Activated CD4-positive, alpha-beta memory T cell treated with anti-CD3 and anti-CD28 coated beads, Interleukin-2, amount 10 ng/mL, durations not matched to agents 7 days and 5 days (primary cell): ENCODE data around the gene DDX49. TPM values are rescaled to one million over a fixed set of nuclear protein-coding genes. Genes with fewer than 3 reads are reported as not detected.

Experiments used
- CTCF ChIA-PET: fragments of 350-600 bp; sonication (Branson Sonifier 250); formaldehyde crosslinking; loops from one replicate; lab custom pipeline; 2021; ENCODE audit warnings: antibody characterized with exemption, inconsistent platforms; lab: Charles Lee
- POLR2A ChIA-PET: fragments of 350-600 bp; sonication (Branson Sonifier 250); formaldehyde crosslinking; loops from one replicate; lab custom pipeline; 2021; ENCODE audit warnings: antibody characterized with exemption; lab: Charles Lee
- DNase-seq: peaks from one replicate; pipeline ENCODE4 v3.0.0-alpha.2; 2020
- H3K27ac Mint-ChIP-seq: one replicate; pipeline ENCODE4 v1.8.0; 2021; ENCODE audit warnings: mild to moderate bottlenecking, mixed read lengths
- H3K27me3 Mint-ChIP-seq: one replicate; pipeline ENCODE4 v1.8.0; 2021; ENCODE audit warnings: mixed read lengths
- H3K36me3 Mint-ChIP-seq: one replicate; pipeline ENCODE4 v1.8.0; 2021; ENCODE audit warnings: low read depth, mixed read lengths
- H3K4me1 Mint-ChIP-seq: one replicate; pipeline ENCODE4 v1.8.0; 2021; ENCODE audit warnings: mixed read lengths
- H3K4me3 Mint-ChIP-seq: one replicate; pipeline ENCODE4 v1.8.0; 2021; ENCODE audit warnings: mild to moderate bottlenecking, mixed read lengths
- H3K9me3 Mint-ChIP-seq: one replicate; pipeline ENCODE4 v1.8.0; 2021; ENCODE audit warnings: mixed read lengths
- total RNA-seq, 2 experiments: library from RNA; stranded (reverse); gene quantifications; one replicate each; pipeline ENCODE4 v1.2.3, GENCODE V29; 2021

The DDX49 gene
- total RNA-seq, 2 experiments from 2014 or later: 34.0 to 36.2 TPM

DNA sequence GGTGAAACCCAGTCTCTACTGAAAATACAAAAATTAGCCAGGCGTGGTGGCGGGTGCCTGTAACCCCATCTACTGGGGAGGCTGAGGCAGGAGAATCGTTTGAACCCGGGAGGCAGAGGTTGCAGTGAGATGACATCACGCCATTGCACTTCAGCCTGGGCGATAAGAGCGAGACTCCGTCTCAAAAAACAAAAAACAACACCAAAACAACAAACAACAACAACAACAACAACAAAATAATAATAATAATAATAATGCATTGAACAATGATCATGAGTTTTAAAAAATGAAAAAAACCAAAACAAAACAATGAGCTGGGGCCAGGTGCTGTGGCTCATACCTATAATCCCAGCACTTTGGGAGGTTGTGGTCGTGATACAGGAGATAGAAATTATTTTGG lies 44.6 kb downstream of the DDX49 start:
- H3K4me1 Mint-ChIP-seq: peaks cover 4% of the 10 kb centered on the region
- CTCF ChIA-PET: no interaction called here
- DNase-seq: no peak
- H3K36me3 Mint-ChIP-seq: no peaks in the 10 kb centered on the region
- H3K9me3 Mint-ChIP-seq: no peaks in the 10 kb centered on the region
- POLR2A ChIA-PET: no interaction called here
- no peak overlapping the region for H3K4me3 Mint-ChIP-seq
- H3K27me3 Mint-ChIP-seq: peaks cover 10% of the 10 kb centered on the region
- no peak overlapping the region for H3K27ac Mint-ChIP-seq

DNA sequence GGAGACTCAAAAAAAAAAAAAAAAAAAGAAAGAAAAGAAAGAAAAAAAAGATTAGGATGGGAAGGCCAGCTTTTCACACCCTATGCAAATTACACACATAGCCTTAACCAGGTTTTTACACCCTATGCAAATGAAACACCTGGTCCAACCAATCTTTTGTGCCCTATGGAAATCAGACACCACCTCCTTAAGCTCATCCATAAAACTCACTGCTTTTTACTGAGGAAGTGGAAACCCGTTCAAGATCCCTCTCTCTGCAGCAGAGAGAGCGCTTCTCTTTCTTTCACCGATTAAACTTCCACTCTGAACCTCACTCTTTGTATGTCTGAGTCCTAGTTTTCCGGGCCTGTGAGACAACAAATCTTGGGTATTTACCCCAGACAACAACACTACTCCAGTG lies 46.8 kb downstream of the DDX49 start:
- Mint-ChIP-seq H3K27me3 (peaks cover 8% of the 10 kb centered on the region), H3K4me3 (no peak overlapping the region), H3K27ac (no peak overlapping the region), H3K4me1 (peaks cover 4% of the 10 kb centered on the region), H3K9me3 (no peaks in the 10 kb centered on the region), H3K36me3 (no peaks in the 10 kb centered on the region)
- no peak for DNase-seq
- ChIA-PET POLR2A (interaction anchor here (0.6 kb wide), 1 partner anchor 151 kb away, joined by 3 read pairs; no protein-coding TSS in a partner anchor), CTCF (no interaction called here)

- DNase-seq: no peak
- Mint-ChIP-seq H3K4me1 (peaks cover 2% of the 10 kb centered on the region), H3K4me3 (no peak overlapping the region), H3K27ac (no peak overlapping the region), H3K9me3 (no peaks in the 10 kb centered on the region), H3K27me3 (no peaks in the 10 kb centered on the region), H3K36me3 (no peaks in the 10 kb centered on the region)
- POLR2A ChIA-PET: no interaction called here
- CTCF ChIA-PET: no interaction called here
Measured at GRCh38 chr19:18967358-18968146, 48.0 kb downstream of the DDX49 start.

GRCh38 chr19:18969931-18970659 lies 50.6 kb downstream of the DDX49 start:
- Mint-ChIP-seq H3K4me1 (peaks cover 5% of the 10 kb centered on the region), H3K27me3 (no peaks in the 10 kb centered on the region), H3K27ac (no peak overlapping the region), H3K36me3 (no peaks in the 10 kb centered on the region), H3K4me3 (no peak overlapping the region), H3K9me3 (no peaks in the 10 kb centered on the region)
- ChIA-PET POLR2A (no interaction called here), CTCF (no interaction called here)
- DNase-seq: no peak

DNA sequence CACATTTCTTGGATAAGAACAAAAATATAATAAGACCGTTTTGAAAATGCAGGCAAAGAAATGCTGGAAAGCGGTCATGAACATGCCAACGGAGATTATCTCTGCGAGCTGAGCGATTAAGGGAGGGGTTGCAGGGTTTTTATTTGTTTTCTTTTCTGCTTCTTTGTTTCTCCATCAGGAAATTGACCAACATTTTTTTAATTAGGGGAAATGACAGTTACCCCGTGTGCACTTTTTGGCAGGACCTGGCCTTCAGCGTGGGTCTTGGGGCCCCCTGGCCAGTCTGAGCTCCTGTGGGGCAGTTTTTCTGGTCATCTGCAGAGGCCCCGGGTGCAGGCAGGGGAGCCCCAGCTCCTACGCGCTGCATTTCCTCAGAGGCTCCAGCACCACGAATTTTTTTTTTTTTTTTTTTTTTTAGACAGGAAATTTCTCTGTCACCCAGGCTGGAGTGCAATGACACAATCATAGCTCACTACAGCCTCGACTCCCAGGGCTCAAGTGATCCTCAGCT lies 52.8 kb downstream of the DDX49 start:
- no peak for DNase-seq
- no peaks in the 10 kb centered on the region for H3K36me3 Mint-ChIP-seq
- CTCF ChIA-PET: interaction anchor here (0.7 kb wide), 2 partner anchors 9 to 70 kb away, joined by 3 read pairs; no protein-coding TSS in a partner anchor
- H3K27ac Mint-ChIP-seq: no peak overlapping the region
- H3K4me3 Mint-ChIP-seq: no peak overlapping the region
- H3K4me1 Mint-ChIP-seq: peaks cover 5% of the 10 kb centered on the region
- H3K27me3 Mint-ChIP-seq: no peaks in the 10 kb centered on the region
- POLR2A ChIA-PET: interaction anchor here (0.6 kb wide), 1 partner anchor 157 kb away, joined by 3 read pairs; no protein-coding TSS in a partner anchor
- no peaks in the 10 kb centered on the region for H3K9me3 Mint-ChIP-seq

DNA sequence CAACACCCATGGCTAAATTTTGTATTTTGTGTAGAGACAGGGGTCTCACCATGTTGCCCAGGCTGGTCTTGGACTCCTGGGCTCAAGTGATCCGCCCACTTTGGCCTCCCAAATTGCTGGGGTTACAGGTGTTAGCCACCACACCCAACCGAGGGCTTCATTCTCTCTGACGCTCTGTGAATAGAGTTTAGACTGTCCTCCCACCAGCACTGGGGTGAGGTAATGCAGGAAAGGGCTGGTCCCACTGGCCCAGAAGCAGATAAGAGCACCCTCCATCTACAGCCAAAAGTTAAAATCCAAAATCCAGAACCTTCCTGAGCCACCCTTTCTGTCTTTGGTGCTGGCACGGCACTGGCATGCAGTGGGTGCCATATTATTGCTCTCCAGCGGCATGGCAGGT lies 53.3 kb downstream of the DDX49 start:
- DNase-seq: no peak
- ChIA-PET POLR2A (no interaction called here), CTCF (interaction anchor here (0.7 kb wide), 1 partner anchor 70 kb away, joined by 3 read pairs; no protein-coding TSS in a partner anchor)
- Mint-ChIP-seq H3K36me3 (no peaks in the 10 kb centered on the region), H3K9me3 (no peaks in the 10 kb centered on the region), H3K27ac (no peak overlapping the region), H3K27me3 (no peaks in the 10 kb centered on the region), H3K4me1 (peaks cover 3% of the 10 kb centered on the region), H3K4me3 (no peak overlapping the region)

DNA sequence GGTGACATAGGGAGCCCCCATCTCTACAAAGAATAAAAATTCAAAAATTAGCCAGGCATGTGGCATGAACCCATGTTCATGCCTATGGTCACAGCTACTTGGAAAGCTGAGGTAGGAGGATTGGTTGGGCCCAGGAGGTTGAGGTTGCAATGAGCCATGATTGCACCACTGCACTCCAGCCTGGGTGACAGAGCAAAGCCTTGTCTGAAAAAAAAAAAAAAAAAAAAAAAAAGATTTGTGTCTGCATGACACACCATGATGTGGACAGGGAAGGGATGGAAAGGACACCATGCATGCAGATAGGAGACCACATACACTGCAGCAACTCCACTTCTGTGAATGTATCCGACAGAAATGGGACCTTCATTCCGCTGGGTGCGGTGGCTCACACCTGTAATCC lies 55.5 kb downstream of the DDX49 start:
- no peak overlapping the region for H3K27ac Mint-ChIP-seq
- no peaks in the 10 kb centered on the region for H3K27me3 Mint-ChIP-seq
- no peak for DNase-seq
- H3K9me3 Mint-ChIP-seq: no peaks in the 10 kb centered on the region
- H3K4me3 Mint-ChIP-seq: no peak overlapping the region
- H3K36me3 Mint-ChIP-seq: no peaks in the 10 kb centered on the region
- H3K4me1 Mint-ChIP-seq: peaks cover 3% of the 10 kb centered on the region
- POLR2A ChIA-PET: no interaction called here
- CTCF ChIA-PET: no interaction called here

DNA sequence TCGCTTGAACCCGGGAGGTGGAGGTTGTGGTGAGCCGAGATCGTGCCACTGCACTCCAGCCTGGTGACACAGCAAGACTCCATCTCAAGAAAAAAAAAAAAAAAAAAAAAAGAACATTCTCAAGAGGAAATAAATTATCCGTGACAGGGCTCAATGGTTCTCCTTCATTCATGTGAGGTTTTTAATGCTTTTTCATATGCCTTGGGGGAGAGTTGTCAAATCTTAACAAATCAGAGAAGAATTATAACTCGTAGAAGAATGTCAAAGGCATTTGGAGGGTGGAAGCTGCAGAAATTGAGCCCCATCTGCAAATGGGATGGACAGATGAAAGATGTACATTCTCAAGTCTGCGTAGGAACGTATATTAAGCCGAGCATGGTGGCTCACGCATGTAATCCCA lies 56.4 kb downstream of the DDX49 start:
- H3K36me3 Mint-ChIP-seq: no peaks in the 10 kb centered on the region
- ChIA-PET CTCF (no interaction called here), POLR2A (no interaction called here)
- H3K9me3 Mint-ChIP-seq: no peaks in the 10 kb centered on the region
- DNase-seq: no peak
- no peak overlapping the region for H3K4me3 Mint-ChIP-seq
- no peaks in the 10 kb centered on the region for H3K27me3 Mint-ChIP-seq
- H3K27ac Mint-ChIP-seq: no peak overlapping the region
- H3K4me1 Mint-ChIP-seq: peaks cover 3% of the 10 kb centered on the region

Other genes starting within 250 kb of the DDX49 start
- gene CRTC1, start 236.0 kb upstream of the DDX49 start, total RNA-seq: 1 to 10 TPM; 5.3 TPM
- gene COMP, start 128.4 kb upstream of the DDX49 start, total RNA-seq: not detected
- 10 to 100 TPM; 74.4 to 74.6 TPM for gene UPF1, start 87.8 kb upstream of the DDX49 start, total RNA-seq
- gene CERS1, start 23.6 kb upstream of the DDX49 start, total RNA-seq: not detected
- gene COPE, start 328 bp upstream of the DDX49 start, total RNA-seq: 100 to 1,000 TPM; 274 to 278 TPM
- not detected for gene HOMER3, start 21.5 kb downstream of the DDX49 start, total RNA-seq
- 100 to 1,000 TPM; 125 to 128 TPM for gene SUGP2, start 113.8 kb downstream of the DDX49 start, total RNA-seq
- 10 to 100 TPM; 19.7 to 22.5 TPM for gene ARMC6, start 113.9 kb downstream of the DDX49 start, total RNA-seq
- 10 to 100 TPM; 17.6 to 21.0 TPM for gene SLC25A42, start 144.3 kb downstream of the DDX49 start, total RNA-seq
- 10 to 100 TPM; 18.9 TPM for gene TMEM161A, start 218.8 kb downstream of the DDX49 start, total RNA-seq